Ureter (tissue), 1 donor: ENCODE measurements around the gene HMGN4. TPM values are rescaled to one million over a fixed set of nuclear protein-coding genes. Genes with fewer than 3 reads are reported as not detected.
"Not testable (repeated sequence)": the region's sequence is repeated elsewhere in the genome, so short reads cannot be mapped to it uniquely, and the experiment has no call there.

Source experiments
- DNase-seq: peaks from one replicate; pipeline ENCODE4 v3.0.0-alpha.2; 2020; ENCODE audit warnings: low spot score
- total RNA-seq: library from RNA; stranded (reverse); gene quantifications from one replicate; pipeline ENCODE4 v1.2.4, GENCODE V29; 2023
- donor health status: DM: yes; HTN: yes; CAD: no.

Gene HMGN4
- total RNA-seq, 1 donor from 2014 or later, result 75.3 TPM

DNA sequence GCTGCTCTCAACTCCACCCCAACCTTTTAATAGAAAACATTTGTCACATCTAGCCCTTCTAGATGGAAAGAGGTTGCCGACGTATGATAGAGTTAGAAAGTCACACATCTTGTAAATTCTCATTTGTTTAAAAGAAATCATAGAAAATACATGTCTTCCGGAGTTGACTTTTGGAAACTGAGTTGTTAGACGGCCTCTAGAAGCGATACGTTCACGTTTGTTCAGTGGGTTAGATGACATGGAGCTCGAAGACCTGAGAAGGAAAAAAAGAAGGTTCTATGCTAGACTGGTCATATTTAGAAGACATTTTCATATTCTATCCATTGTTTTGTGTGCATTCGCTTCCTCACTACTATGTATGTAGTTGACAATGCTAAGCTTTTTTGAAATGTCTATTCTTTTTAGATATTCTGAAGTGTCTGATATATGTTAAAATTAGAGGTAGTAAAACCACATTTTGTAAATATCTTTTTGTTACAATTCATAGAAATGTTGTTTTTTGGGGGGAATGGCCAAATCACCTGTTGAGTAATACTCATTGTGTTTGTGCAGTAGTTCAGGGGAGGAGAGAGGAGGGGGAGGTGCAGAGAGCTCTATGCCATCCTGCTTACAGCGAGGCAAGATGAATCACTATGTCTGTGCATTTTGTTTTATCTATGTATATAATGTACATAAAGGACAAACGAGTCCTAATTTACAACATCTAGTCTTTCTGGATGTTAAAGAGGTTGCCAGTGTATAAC lies 15.5 kb upstream of the HMGN4 start:
- not testable (repeated sequence) for DNase-seq

DNA sequence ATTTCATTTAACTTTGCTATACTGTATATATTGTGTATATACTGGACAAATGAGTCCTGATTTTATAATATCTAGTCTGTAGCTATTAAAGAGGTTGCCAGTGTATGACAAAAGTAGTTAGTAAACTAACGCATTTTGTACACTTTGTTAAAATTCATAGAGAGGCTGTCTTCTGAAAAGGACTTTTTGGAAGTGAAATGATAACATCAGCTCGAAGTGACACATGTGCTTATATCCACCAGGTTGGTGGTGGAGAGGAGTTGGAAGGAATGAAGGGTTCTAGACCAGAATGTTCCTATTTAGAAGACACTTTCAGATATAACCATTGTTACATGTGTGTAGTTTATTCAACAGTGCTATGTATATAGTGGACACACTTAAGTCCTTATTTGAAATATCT lies 13.9 kb upstream of the HMGN4 start:
- not testable (repeated sequence) for DNase-seq

DNA sequence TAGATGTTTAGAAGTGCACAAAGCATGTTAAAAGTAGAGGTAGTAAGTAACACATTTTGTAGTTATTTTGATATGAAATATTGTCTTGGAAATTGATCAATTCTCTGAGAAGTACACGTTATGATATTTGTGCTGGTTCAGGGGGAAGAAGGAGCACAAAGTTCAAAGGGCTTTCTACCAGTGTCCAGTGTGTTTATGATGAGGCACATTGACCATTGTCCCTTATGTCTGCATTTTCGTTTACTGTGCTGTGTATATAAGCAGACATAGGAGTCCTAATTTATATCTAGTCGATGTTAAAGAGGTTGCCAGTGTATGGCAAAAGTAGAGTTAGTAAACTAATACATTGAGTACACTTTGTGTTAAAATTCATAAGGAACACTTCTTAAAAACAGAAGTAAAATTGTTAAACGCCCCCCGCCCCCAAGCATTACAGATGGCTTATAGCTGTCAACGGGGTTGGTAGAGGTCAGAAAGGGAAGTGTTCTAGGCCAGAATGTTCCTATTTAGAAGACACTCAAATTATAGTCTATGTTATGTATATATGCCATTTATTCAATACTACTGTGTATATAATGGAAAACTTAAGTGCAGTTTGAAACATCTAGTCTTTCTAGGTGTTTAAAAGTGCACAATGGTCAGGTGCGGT lies 13.3 kb upstream of the HMGN4 start:
- no peak for DNase-seq

DNA sequence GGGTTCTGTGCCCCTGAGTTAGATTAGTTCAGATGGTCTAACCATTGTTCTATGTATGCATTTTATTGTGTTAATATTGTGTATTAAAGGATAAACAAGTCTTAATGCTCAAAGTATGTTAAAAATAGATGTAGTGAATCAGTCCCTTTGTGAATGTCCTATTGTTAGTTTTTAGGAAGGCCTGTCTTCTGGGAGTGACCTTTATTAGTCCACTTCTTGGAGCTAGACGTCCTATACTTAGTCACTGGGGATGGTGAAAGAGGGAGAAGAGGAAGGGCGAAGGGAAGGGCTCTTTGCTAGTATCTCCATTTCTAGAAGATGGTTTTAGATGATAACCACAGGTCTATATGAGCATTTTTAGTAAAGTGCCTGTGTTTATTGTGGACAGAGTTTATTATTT lies 12.3 kb upstream of the HMGN4 start:
- DNase-seq, result no peak

DNA sequence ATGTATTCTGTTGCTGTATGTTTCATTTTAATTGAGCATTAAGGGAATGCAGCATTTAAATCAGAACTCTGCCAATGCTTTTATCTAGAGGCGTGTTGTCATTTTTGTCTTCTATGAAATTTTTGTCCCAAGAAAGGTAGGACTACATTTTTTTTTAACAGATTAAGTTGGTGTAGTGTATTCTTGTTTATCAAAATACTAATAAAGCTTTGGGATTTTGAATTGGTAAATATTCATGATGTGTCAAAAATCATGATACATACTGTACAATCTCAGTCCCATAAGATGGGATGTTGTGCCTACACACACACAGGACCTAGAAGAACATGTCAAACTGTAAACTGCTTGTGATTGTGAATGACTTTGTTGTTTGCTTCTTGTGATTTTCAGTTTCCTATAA lies 11.2 kb upstream of the HMGN4 start:
- no peak for DNase-seq

DNA sequence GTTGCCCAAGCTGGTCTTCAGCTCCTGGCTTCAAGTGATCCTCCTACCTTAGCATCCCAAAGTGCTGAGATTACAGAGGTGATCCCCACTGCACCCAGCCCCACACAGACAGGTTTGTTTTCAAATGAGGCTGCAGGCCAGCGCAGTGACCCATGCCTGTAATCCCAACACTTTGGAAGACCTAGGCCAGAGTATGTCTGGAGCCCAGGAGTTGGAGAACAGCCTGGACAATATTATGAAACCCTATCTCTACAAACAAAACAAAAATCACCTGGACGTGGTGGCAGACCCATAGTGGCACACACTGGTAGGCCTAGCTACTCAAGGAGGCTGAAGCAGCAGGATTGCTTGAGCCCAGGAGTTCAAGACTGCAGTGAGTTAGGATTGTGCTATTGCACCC lies 8.0 kb upstream of the HMGN4 start:
- DNase-seq, result no peak

DNA sequence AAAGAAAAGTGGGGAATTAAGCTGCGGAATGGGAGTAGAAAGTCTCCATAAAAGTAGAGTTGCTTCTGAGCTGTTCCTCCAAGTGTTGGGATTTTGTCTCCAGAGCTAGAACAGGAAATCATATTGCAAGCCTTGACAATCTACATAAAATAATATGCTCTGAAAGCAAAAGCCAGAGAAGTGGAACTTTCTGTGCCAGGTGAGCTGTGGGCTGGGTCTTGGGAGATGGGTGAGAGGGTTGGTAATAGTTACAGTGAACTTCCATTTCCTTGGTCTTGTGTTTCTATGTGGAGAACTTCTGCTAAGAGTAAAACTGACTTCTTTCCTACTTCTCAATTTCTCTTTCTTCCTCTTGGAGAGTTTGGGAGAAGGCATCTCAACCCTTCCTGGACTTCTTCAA lies 6.3 kb upstream of the HMGN4 start:
- no peak for DNase-seq

DNA sequence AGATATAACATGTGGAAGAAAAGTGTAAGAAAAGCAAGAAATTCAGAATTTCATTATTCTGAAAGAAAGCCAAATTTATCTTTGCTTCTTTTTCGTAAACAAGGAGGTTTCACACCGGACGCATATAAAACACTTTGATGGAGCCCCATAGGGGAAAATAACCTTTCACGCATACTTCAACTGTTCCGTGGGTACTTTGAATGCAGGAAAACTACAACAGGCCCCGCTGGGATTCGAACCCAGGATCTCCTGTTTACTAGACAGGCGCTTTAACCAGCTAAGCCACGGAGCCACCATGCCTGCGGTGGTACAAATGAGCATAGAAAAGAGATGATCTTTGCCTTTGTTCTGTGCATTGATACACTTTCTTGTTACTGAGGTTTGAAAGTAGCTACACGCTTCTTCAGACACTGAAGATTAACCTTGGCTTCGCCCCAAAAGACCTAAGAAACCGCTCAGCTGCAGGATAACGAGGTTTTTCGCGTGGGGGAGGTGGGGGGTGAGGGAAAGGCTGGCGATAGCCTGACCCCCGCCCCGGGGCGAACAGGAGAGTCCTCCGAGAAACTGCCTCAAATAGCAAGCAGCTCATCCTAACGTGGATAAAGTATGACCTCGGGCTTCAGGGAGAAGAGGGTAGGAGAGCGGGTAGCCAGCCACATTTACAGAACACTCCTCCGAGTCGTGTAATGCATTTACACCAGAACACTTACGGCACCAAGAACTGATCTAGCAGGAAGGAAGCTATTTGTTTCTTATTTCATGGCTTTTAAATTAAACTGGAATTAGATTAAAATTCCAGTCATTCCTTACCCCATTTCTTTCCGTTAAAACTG lies 5.3 kb upstream of the HMGN4 start:
- DNase-seq, result peak; percentile 96

DNA sequence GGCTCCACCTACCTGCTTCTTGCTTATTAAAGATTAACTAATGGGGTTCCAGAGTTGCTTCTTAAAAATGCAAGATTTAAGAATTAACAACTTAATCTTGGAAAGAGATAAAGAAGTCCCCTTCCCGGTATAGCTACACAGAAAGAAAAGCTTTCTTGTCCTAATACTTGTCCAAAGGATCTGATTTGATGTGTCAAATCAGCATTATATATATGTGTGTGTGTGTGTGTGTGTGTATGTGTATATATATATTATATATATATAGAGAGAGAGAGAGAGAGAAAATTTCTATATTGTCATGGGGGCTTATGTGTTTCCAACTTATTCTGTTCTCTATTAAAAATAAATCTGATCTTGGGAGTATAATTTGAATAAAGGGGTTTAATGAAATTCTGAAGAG lies 4.6 kb upstream of the HMGN4 start:
- no peak for DNase-seq

DNA sequence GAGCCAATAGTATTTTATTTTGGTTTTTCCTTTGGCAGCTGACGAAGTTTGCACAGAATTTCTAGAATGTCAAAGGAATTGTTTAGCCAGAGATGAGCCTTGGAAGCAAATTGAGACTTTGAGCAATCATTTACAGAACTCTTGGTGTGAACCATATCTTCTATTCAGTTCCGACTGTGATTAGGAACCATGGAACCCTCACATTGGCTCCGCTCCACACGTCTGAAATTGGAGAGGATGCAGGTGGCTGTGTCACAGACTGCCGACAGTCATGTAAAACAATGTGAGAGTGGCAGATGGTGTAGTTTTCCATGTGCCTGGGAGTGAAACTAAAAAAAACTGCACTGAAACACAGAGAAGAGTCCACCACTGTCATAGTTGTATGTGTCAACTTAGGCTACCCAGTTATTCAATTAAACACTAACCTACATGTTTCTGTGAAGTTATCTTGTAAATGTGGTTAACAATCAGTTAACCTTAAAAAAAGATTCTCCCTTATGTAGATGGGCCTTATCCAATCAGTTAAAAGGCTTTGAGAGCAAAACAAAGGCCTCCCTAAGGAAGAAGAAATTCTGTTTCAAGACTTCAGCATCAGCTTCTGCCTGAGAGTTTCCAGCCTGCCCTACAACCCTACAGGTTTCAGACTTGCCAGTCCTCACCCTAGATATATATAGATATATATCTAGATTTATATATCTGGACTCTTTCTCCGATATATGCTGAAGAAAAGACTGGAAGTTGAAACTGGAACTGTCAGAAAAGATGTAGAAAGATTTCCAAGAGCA lies 3.3 kb upstream of the HMGN4 start:
- no peak for DNase-seq

DNA sequence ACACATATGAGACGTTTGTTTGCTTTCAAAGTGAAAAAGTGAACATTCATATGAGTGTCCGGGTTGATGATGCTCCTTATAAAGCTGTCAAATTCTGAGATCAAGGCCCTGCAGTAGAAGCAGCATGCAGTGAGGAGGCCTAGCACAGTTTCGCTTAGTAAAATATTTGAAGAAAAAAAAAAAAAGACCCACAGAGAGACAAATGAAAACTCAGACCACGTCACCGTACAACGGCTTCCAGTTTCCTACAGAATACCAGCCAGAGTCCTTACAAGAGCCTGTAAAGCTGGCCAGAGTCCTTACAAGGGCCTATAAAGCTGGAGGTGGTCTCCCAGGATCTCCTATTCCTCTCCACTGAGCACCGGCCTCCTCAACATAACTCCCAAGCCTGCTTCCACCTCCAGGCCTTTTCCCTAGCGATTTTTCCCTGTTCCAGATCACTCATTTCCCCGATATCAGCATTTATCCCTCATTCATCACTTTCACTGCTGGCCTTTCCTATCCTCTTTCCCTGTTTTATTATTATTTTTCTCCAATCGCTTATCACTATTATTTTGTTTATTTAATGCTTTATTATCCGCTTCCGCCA lies 1.5 kb upstream of the HMGN4 start:
- DNase-seq, result no peak

DNA sequence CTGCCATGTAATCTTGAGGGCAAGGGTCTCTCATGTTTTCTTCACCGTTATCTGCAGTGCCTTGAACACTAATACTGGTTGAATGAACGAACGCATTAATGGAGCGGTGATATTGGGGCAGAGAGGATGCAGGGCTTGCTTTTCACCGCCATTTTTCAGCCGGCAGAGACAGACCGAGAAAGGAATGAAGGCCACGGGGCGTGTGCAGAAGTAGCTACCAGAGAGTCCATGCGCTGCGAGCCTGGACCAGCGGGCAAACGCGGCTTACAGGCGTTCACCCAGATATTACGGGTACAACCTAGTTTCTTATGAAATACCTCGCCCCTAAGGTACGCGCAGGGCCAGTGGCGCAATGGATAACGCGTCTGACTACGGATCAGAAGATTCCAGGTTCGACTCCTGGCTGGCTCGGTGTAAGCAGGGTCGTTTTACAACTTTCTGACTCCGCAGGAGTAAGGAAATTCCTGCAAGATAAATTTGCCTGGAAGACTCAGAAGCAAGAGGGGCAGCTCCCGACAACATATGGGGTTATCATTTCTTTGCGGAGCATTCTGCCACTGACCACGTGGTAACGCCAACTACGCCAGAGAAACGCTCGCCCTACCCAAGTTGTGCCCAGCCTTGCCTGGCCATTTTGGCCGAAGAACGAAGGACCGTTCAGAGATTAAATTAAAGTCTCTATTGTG lies 863 bp upstream of the HMGN4 start:
- DNase-seq, result peak; percentile 97

DNA sequence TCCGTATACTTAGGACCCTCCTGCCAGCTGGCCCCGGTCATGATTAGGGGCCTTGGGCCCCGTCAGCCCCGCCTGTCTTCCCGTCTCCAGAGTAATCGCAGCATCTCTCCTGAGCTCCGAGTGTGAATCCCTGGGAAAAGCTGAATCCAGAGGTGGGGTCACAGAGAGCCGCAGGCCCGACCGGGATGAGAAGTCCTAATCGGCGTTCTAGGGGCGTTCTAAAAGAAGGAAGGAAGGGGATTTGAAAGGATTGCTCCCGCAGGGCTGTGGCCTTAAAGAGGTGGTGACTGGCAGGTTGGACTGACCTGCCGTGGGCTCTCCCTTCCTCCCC lies 371 bp downstream of the HMGN4 start:
- DNase-seq, result no peak

DNA sequence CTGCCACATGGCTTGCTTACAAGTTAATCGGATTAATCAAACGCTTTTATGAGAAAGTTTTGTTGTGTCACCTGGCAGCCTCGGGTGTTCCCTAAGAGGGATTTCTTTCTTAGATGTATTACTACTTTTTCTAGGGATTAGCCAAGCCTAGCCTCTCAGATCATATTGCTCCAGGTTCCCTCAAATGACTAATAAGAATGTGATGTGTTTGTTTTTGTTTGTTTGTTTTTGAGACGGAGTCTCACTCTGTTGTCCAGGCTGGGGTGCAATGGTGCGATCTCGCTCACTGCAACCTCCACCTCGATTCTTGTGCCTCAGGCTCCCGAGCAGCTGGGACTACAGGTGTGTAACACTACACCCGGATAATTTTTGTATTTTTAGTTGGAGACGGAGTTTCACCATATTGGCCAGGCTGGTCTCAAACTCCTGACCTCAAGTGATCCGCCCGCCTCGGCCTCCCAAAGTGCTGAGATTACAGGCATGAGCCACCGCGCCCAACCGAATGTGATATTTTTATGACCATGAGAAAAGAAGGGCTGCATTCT lies 977 bp downstream of the HMGN4 start:
- no peak for DNase-seq

DNA sequence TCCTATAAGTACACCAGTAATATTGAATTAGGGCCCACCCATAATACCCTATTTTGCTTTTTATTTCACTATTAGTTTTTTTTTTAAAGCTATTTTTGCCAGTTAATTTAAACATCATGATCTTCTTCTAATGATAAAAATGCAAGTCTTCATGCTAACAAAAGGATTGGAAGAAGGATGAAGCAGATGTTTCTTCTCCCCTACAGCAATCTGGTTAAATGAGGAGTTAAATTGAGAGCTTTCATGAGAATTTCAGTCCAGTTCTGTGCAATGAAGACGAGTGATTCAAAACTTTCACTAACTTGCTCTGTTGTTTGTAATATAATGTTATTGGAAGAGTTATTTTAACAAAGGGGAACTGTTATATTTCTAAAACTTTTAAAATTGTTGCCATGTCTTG lies 3.4 kb downstream of the HMGN4 start:
- DNase-seq, result no peak

DNA sequence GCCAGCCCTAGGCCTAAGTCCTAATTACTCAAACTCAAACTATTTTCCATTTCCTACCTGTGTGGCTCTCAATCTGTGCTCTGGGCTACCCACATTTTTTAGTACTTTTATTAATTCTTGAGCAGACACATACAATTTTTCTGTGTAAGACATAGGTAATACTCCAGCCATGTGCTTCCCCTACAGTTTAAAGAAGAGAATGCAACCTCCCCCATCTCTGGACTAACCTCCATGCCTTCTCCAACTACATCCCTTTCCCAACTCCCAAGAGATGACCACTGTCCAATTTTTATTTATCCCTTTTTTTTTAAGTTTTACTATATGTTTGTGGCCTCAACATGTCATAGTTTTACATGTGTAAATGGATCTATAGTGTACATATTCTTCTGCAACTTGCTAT lies 5.8 kb downstream of the HMGN4 start:
- DNase-seq, result no peak

DNA sequence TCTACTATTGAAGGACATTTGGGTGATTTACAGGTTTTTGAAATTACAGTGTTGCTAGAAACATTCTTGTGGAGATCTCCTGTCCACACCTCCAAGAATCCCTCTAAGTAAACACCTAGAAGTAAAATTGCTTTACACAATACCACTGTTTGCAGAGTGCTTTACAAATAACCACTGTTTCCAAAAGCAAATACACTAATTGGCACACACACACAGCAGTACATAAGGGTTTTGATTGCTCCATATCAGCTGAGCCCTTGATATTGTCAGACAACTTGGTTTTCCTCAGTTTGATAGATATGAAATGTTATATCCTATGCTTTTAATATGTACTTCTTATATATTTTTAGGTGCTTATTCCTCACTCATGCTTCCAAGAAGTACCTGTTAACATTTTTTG lies 6.3 kb downstream of the HMGN4 start:
- DNase-seq, result no peak

DNA sequence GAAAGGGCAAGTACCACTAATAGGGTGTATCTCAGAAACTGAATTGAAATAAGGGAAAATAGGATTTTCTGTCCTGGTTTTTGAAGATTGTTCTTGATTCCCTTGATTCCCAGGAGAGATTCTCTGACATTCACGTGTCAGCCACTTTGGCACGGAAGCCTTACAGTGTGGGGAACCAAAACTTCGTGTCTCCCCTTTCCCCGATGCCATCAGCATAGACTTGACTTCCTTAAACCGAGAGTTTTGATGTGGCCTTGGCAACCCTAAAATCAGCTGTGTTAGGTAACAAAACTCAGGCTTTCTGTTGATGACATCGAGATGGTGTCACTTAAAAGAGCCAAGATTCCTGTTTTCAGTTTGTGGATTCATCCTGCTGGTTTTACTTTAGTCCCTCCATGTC lies 7.5 kb downstream of the HMGN4 start:
- DNase-seq, result no peak

DNA sequence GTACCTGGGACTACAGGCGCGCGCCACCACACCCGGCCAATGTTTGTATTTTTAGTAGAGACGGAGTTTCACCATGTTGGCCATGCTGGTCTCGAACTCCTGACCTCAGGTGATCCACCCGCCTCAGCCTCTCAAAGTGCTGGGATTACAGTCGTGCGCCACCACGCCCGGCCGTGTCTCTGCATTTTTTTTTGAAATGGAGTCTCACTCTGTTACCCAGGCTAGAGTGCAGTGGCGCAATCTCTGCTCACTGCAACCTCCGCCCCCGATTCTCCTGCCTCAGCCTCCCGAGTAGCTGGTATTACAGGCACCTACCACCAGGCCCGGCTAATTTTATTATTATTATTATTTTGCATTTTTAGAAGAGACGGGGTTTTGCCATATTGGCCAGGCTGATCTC lies 9.2 kb downstream of the HMGN4 start:
- not testable (repeated sequence) for DNase-seq

DNA sequence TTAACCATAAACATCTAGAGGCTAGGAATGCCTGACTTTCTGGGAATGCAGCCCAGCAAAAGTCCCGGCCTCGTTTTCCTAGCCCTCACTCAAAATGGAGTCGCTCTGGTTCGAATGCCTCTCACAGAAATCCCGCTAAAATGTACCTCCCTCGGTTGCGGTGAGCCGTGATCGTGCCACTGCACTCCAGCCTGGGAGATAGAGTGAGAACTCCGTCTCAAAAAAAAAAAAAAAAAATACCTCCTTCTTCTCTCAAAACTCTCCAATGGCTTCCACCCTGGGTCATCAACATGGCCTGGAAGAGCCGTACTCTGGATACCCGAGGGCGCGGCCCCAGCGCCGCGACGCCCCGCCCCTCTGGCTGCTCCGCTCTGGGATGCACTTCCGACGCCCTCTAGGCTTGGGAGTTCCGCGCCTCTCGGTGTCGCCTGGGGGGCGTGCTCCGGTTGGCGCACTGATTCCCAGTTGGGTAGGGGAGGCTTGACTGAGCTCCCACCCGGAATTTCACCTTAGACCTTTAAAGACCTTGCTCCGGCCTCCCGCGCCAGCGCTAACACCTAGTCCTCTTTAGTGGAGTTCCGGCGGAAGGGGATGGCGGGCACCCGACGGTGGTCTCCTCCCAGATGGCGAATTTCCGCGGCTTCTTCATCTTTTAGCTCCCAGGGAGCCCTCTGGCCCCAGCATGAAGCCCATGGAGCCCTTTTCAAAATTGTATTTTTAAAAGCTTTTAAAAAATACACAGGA lies 12.3 kb downstream of the HMGN4 start:
- DNase-seq, result peak; percentile 66
